H1 (cell line): ENCODE results near the gene TRAF5. TPM values are rescaled to one million over a fixed set of nuclear protein-coding genes. Genes with fewer than 3 reads are reported as not detected.

Experiments used
- CTCF ChIA-PET: fragments of 300-600 bp; sonication (Branson Sonifier 250); formaldehyde crosslinking; loops from one replicate; lab custom pipeline; 2021; ENCODE audit not compliant: partially characterized antibody; lab: Charles Lee
- POLR2A ChIA-PET: fragments of 300-600 bp; sonication (Branson Sonifier 250); formaldehyde crosslinking; loops from one replicate; lab custom pipeline; 2021; ENCODE audit warnings: inconsistent platforms; ENCODE audit not compliant: partially characterized antibody; lab: Charles Lee
- DNase-seq, 2 experiments: peaks; one replicate each; pipeline versions ENCODE4 v3.0.0 to v3.0.0-alpha.2; 2010 to 2022; ENCODE audit warnings: low spot score in 2 of 2, low read depth in 1 of 2, mixed read lengths in 1 of 2
- FAIRE-seq: peaks from 2 replicates; lab custom pipeline; 2011; peaks lifted over from hg19 to GRCh38; lab: Jason Lieb, UNC
- H2AFZ ChIP-seq: 2 replicates; pipeline ENCODE4 v1.8.1; 2012; ENCODE audit warnings: low read length, inconsistent platforms
- H2AK5ac ChIP-seq: 2 replicates; pipeline ENCODE4 v1.6.1; 2013; ENCODE audit warnings: low read depth, low read length
- H2BK120ac ChIP-seq: replicated peaks from 2 replicates; pipeline ENCODE3; 2013; ENCODE audit warnings: low read depth, low read length, inconsistent platforms
- H2BK12ac ChIP-seq: 2 replicates; pipeline ENCODE4 v1.6.1; 2013; ENCODE audit warnings: low read depth, low read length
- H2BK15ac ChIP-seq: 2 replicates; pipeline ENCODE4 v1.6.1; 2013; ENCODE audit warnings: low read length
- H2BK20ac ChIP-seq: 2 replicates; pipeline ENCODE4 v1.6.1; 2013; ENCODE audit warnings: low read length
- H2BK5ac ChIP-seq: 2 replicates; pipeline ENCODE4 v1.6.1; 2013; ENCODE audit warnings: low read depth, low read length
- H3K14ac ChIP-seq: 2 replicates; pipeline ENCODE4 v1.6.1; 2013; ENCODE audit warnings: inconsistent platforms; ENCODE audit not compliant: insufficient read length
- H3K18ac ChIP-seq: 2 replicates; pipeline ENCODE4 v1.6.1; 2013; ENCODE audit warnings: low read length; ENCODE audit errors: extremely low read depth
- H3K23ac ChIP-seq: 2 replicates; pipeline ENCODE4 v1.6.1; 2013; ENCODE audit warnings: inconsistent platforms; ENCODE audit not compliant: insufficient read length
- H3K23me2 ChIP-seq: 2 replicates; pipeline ENCODE4 v1.6.1; 2013; ENCODE audit warnings: low read depth, low read length
- H3K27ac ChIP-seq: 2 replicates; pipeline ENCODE4 v1.6.1; 2011; ENCODE audit warnings: low read depth, low read length, inconsistent platforms
- H3K27me3 ChIP-seq, 4 experiments: replicated peaks in 1 of 4; 1 replicate in 1 of 4; 2 replicates in 3 of 4; pipeline versions ENCODE4 v1.6.1 to v1.8.1; 2011 to 2013; ENCODE audit warnings: low read length in 3 of 4, mild to moderate bottlenecking in 3 of 4, inconsistent platforms in 2 of 4, mixed read lengths in 2 of 4, moderate library complexity in 1 of 4; ENCODE audit not compliant: control insufficient read depth in 3 of 4, insufficient read depth in 3 of 4; ENCODE audit errors: extremely low read depth in 1 of 4
- H3K36me3 ChIP-seq, 4 experiments: 2 replicates each; pipeline versions ENCODE4 v1.6.1 to v1.8.1; 2011 to 2013; ENCODE audit warnings: mild to moderate bottlenecking in 4 of 4, low read length in 3 of 4, moderate library complexity in 2 of 4, control low read depth in 1 of 4, inconsistent platforms in 1 of 4; ENCODE audit not compliant: insufficient read depth in 4 of 4, control insufficient read depth in 2 of 4
- H3K4ac ChIP-seq: replicated peaks from 2 replicates; pipeline ENCODE3; 2013; ENCODE audit warnings: low read length, low read depth, mixed read lengths, inconsistent platforms; ENCODE audit not compliant: insufficient read length
- H3K4me1 ChIP-seq, 4 experiments: replicated peaks in 1 of 4; 1 replicate in 1 of 4; 2 replicates in 3 of 4; pipeline versions ENCODE4 v1.6.1 to v1.8.1; 2011 to 2013; ENCODE audit warnings: low read length in 3 of 4, inconsistent platforms in 2 of 4, mixed read lengths in 1 of 4; ENCODE audit not compliant: insufficient read depth in 4 of 4, control insufficient read depth in 3 of 4
- H3K4me2 ChIP-seq, 2 experiments: 2 replicates each; pipeline versions ENCODE4 v1.6.1 to v1.8.1; 2011 to 2013; ENCODE audit warnings: low read depth in 2 of 2, low read length in 2 of 2, control low read depth in 1 of 2, inconsistent platforms in 1 of 2, mild to moderate bottlenecking in 1 of 2; ENCODE audit not compliant: insufficient read depth in 1 of 2
- H3K4me3 ChIP-seq, 4 experiments: fragments of 200-600, 300-600 bp in 1 of 4; sonication (generic), shearing (Covaris generic), sonication (Bioruptor Twin) in 1 of 4; 2 replicates each; pipeline versions ENCODE4 v1.5.1 to v1.8.1; 2011 to 2016; ENCODE audit warnings: low read length in 4 of 4, low read depth in 3 of 4, control low read depth in 2 of 4, inconsistent platforms in 2 of 4, mild to moderate bottlenecking in 2 of 4, mixed read lengths in 1 of 4, moderate library complexity in 1 of 4; ENCODE audit not compliant: insufficient read depth in 2 of 4; ENCODE audit errors: extremely low read depth in 1 of 4
- H3K56ac ChIP-seq: replicated peaks from 2 replicates; pipeline ENCODE3; 2013; ENCODE audit warnings: low read depth, mild to moderate bottlenecking, mixed read lengths, low read length, inconsistent platforms; ENCODE audit not compliant: insufficient read length
- H3K79me1 ChIP-seq: 2 replicates; pipeline ENCODE4 v1.6.1; 2013; ENCODE audit warnings: low read depth, low read length, control low read depth
- H3K79me2 ChIP-seq, 2 experiments: 2 replicates each; pipeline versions ENCODE4 v1.6.1 to v1.8.1; 2012 to 2013; ENCODE audit warnings: low read length in 2 of 2, mild to moderate bottlenecking in 2 of 2, inconsistent platforms in 1 of 2; ENCODE audit not compliant: insufficient read depth in 2 of 2, control insufficient read depth in 1 of 2
- H3K9ac ChIP-seq, 4 experiments: replicated peaks in 1 of 4; 1 replicate in 1 of 4; 2 replicates in 3 of 4; pipeline versions ENCODE4 v1.6.1 to v1.8.1; 2011 to 2013; ENCODE audit warnings: low read depth in 3 of 4, low read length in 3 of 4, control low read depth in 2 of 4, mild to moderate bottlenecking in 2 of 4, moderate library complexity in 2 of 4, inconsistent platforms in 1 of 4; ENCODE audit errors: extremely low read depth in 1 of 4
- H3K9me3 ChIP-seq, 2 experiments: 2 replicates each; pipeline versions ENCODE4 v1.6.1 to v1.8.1; 2012 to 2013; ENCODE audit warnings: mild to moderate bottlenecking in 2 of 2, moderate library complexity in 2 of 2, control low read depth in 1 of 2, inconsistent platforms in 1 of 2, low read depth in 1 of 2, low read length in 1 of 2, mixed read lengths in 1 of 2; ENCODE audit not compliant: insufficient read depth in 2 of 2
- H4K20me1 ChIP-seq, 2 experiments: replicated peaks in 1 of 2; 2 replicates each; pipeline versions ENCODE3 to v1.8.1; 2011 to 2013; ENCODE audit warnings: inconsistent platforms in 2 of 2, low read length in 2 of 2, mild to moderate bottlenecking in 1 of 2; ENCODE audit not compliant: insufficient read depth in 2 of 2, control insufficient read depth in 1 of 2
- H4K5ac ChIP-seq: 2 replicates; pipeline ENCODE4 v1.6.1; 2013; ENCODE audit warnings: low read length, low read depth, mixed read lengths, inconsistent platforms; ENCODE audit not compliant: insufficient read length
- H4K8ac ChIP-seq: 2 replicates; pipeline ENCODE4 v1.8.0; 2013; ENCODE audit warnings: mild to moderate bottlenecking, moderate library complexity, low read length, inconsistent platforms; ENCODE audit not compliant: insufficient read depth; ENCODE audit errors: extremely low read depth
- H4K91ac ChIP-seq: replicated peaks from 2 replicates; pipeline ENCODE3; 2013; ENCODE audit warnings: low read length, mixed read lengths, inconsistent platforms; ENCODE audit not compliant: insufficient read length
- BACH1 ChIP-seq: IDR thresholded peaks from 2 replicates; pipeline ENCODE4 v1.6.1; 2012; ENCODE audit warnings: low read length, improper control_type of control experiment
- BCL11A ChIP-seq, 2 experiments: IDR thresholded peaks; one replicate each; pipeline ENCODE4 v1.6.1; 2011; ENCODE audit warnings: low read depth in 2 of 2, low read length in 2 of 2, mild to moderate bottlenecking in 2 of 2
- BRCA1 ChIP-seq: IDR thresholded peaks from 2 replicates; pipeline ENCODE4 v1.6.1; 2012; ENCODE audit warnings: low read depth, low read length, improper control_type of control experiment
- CBX5 ChIP-seq: fragments of 300-800, 300-1000 bp; sonication (generic); IDR thresholded peaks from 2 replicates; pipeline ENCODE4 v1.7.1; 2016; ENCODE audit warnings: antibody characterized with exemption, low read length, low read depth
- CHD1 ChIP-seq: IDR thresholded peaks from 2 replicates; pipeline ENCODE4 v1.6.1; 2012; ENCODE audit warnings: low read depth, low read length, improper control_type of control experiment
- CHD2 ChIP-seq: IDR thresholded peaks from 2 replicates; pipeline ENCODE4 v1.6.1; 2012; ENCODE audit warnings: low read length, improper control_type of control experiment
- FOSL1 ChIP-seq: IDR thresholded peaks from 2 replicates; pipeline ENCODE4 v1.6.1; 2011; ENCODE audit warnings: mild to moderate bottlenecking, low read depth, low read length, moderate library complexity; ENCODE audit not compliant: insufficient read depth
- JUN ChIP-seq: IDR thresholded peaks from 2 replicates; pipeline ENCODE4 v1.6.1; 2011; ENCODE audit warnings: low read depth, mild to moderate bottlenecking, improper control_type of control experiment, low read length
- NRF1 ChIP-seq: IDR thresholded peaks from 2 replicates; pipeline ENCODE4 v1.6.1; 2011; ENCODE audit warnings: mild to moderate bottlenecking, low read depth, low read length, improper control_type of control experiment
- SP1 ChIP-seq: IDR thresholded peaks from 2 replicates; pipeline ENCODE4 v1.6.1; 2011; ENCODE audit warnings: low read depth, low read length
- SRF ChIP-seq: IDR thresholded peaks from 2 replicates; pipeline ENCODE4 v1.6.1; 2011; ENCODE audit warnings: mild to moderate bottlenecking, low read depth, low read length, moderate library complexity
- TBP ChIP-seq: IDR thresholded peaks from 2 replicates; pipeline ENCODE4 v1.6.1; 2011; ENCODE audit warnings: low read depth, low read length, improper control_type of control experiment
- WGBS, 2 experiments: shearing (Covaris generic) in 1 of 2; methylation state at CpG; one replicate each; pipeline versions ENCODE4 v1.1.6 to v1.1.7; 2013 to 2015; ENCODE audit warnings: low lambda C conversion rate in 2 of 2, mixed read lengths in 2 of 2, inconsistent platforms in 1 of 2, low coverage in 1 of 2, missing lambda C conversion rate in 1 of 2; ENCODE audit not compliant: insufficient replicate concordance in 2 of 2, insufficient coverage in 1 of 2, insufficient read length in 1 of 2; ENCODE audit errors: extremely low coverage in 1 of 2, missing lambda C conversion rate in 1 of 2; 5-methylcytosine and 5-hydroxymethylcytosine counted together
- polyA plus RNA-seq, 7 experiments: library from polyadenylated mRNA; depleted of rRNA in 3 of 7; stranded (reverse) in 5 of 7; unstranded in 2 of 7; fragments of >200 nt in 5 of 7; fragments of 200-250 nt in 2 of 7; gene quantifications; 1 replicate in 5 of 7; 2 replicates in 1 of 7; 4 replicates in 1 of 7; pipeline versions ENCODE4 v1.2.1 to v1.2.3, GENCODE V29; 2011 to 2013; ENCODE audit warnings: missing spikeins in 2 of 7, mixed read lengths in 2 of 7
- total RNA-seq: library from RNA; stranded (reverse); fragmentation: NEBNext Ultra II Directional; extraction: Animal tissue kit (Norgen Biotek cat#: 25700); gene quantifications from 2 replicates; pipeline ENCODE4 v1.2.1, GENCODE V29; 2021
- TF ChIP-seq, protein P1 (sequence below): IDR thresholded peaks from 2 replicates; pipeline ENCODE4 v1.6.1; 2011; ENCODE audit warnings: low read length, improper control_type of control experiment

The TRAF5 gene
- total and polyA plus RNA-seq, 2 of the 8 experiments (the other 6 are each of a cell fraction or from before 2014, with no cell fraction given) = 13.0 to 17.1 TPM

DNA sequence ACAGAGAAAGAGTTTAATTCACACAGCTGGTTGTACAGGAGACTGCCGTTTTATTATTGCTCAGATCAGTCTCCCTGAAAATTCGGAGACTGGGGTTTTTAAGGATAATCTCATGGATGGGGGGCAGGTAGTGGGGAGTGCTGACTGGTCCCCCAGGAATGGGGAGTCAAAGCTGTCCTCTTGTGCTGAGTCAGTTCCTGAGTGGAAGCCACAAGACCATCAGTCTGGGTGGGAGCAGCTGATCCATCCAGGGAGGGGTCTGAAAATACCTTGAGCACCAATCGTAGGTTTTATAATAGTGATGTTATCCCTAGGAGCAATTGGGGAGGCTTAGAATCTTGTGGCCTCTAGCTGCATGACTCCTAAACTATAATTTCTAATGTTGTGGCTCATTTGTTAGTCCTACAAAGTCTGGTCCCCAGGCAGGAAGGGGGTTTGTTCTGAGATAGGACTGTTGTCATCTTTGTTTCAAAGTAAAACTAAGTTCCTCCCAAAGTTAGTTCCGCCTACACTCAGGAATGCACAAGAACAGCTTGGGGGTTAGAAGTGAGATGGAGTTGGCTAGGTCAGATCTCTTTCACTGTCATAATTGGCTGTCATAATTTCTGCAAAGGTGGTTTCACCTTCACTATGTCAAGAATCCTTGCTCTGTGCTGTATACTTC is 50.3 kb downstream of the TRAF5 start:
- H3K79me1 ChIP-seq = no peaks in the 10 kb centered on the region
- peak overlapping the region in 1 of 4 experiments; percentile 10; a peak in 1 of 7 replicates for H3K9ac ChIP-seq
- H2BK20ac ChIP-seq = no peak overlapping the region
- H2BK120ac ChIP-seq = no peak overlapping the region
- no peak overlapping the region for H3K27ac ChIP-seq
- H4K5ac ChIP-seq = no peak overlapping the region
- ChIA-PET CTCF (interaction anchor here (0.7 to 1.3 kb wide), 5 partner anchors 21 to 101 kb away, joined by 3 to 5 read pairs (median 3); no protein-coding TSS in a partner anchor), POLR2A (interaction anchor here (0.8 kb wide), 1 partner anchor 41 kb away, joined by 3 read pairs; no protein-coding TSS in a partner anchor)
- H4K8ac ChIP-seq = no peak overlapping the region
- no peaks in the 10 kb centered on the region for H4K20me1 ChIP-seq
- no peak overlapping the region; the same call in 1 of the 2 replicates for H2AK5ac ChIP-seq
- 84% methylated on average over 4 of the region's 4 CpGs; no CpG with 5 or more reads in 1 of the 2 experiments for WGBS, 2 experiments
- H2BK12ac ChIP-seq = peak overlapping the region; percentile 32; the same call in 1 of the 2 replicates
- H2AFZ ChIP-seq = no peak overlapping the region
- no peaks in the 10 kb centered on the region for H3K23me2 ChIP-seq
- no peak overlapping the region; the same call in 1 of the 2 replicates for H3K18ac ChIP-seq
- no peak overlapping the region for H3K4ac ChIP-seq
- H3K4me3 ChIP-seq = peak overlapping the region in 1 of 4 experiments; percentile 36; a peak in 2 of 8 replicates
- peaks cover 0 to 15% (median 10%) of the 10 kb centered on the region in 4 experiments; a peak in 5 of 7 replicates for H3K4me1 ChIP-seq
- peak overlapping the region; percentile 41 to 47; a peak in 3 of 4 replicates for H3K4me2 ChIP-seq
- FAIRE-seq (no peak), DNase-seq (no peak)
- H3K27me3 ChIP-seq = no peaks in the 10 kb centered on the region
- no peak overlapping the region for H3K56ac ChIP-seq
- H3K36me3 ChIP-seq = peaks cover 0 to 4% (median 0%) of the 10 kb centered on the region in 4 experiments; a peak in 1 of 8 replicates
- no peaks in the 10 kb centered on the region for H3K79me2 ChIP-seq
- H3K14ac ChIP-seq = no peak overlapping the region
- H2BK15ac ChIP-seq = no peak overlapping the region
- H3K23ac ChIP-seq = no peak overlapping the region
- H3K9me3 ChIP-seq = no peaks in the 10 kb centered on the region
- H2BK5ac ChIP-seq = no peak overlapping the region
- no peak overlapping the region for H4K91ac ChIP-seq
- no peak for TF ChIP-seq CBX5
- TF ChIP-seq SRF = no peak
- TF ChIP-seq BCL11A (IDR thresholded peaks at IDR 0.05; ENCODE audit: low read depth in 2 of 2, low read length in 2 of 2) = no peak
- TF ChIP-seq CHD2 = no peak
- TF ChIP-seq SP1 = no peak
- TF ChIP-seq JUN = no peak
- TF ChIP-seq FOSL1 = no peak
- TF ChIP-seq TBP = no peak
- TF ChIP-seq BRCA1 = no peak
- TF ChIP-seq BACH1 = no peak
- TF ChIP-seq, protein P1, sequence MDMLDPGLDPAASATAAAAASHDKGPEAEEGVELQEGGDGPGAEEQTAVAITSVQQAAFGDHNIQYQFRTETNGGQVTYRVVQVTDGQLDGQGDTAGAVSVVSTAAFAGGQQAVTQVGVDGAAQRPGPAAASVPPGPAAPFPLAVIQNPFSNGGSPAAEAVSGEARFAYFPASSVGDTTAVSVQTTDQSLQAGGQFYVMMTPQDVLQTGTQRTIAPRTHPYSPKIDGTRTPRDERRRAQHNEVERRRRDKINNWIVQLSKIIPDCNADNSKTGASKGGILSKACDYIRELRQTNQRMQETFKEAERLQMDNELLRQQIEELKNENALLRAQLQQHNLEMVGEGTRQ = no peak
- no peak for TF ChIP-seq CHD1
- no peak for TF ChIP-seq NRF1
